GM12873 (cell line): ENCODE measurements around the gene AKAP11.

Experiments
- CTCF ChIP-seq: IDR thresholded peaks from 2 replicates; pipeline ENCODE4 v1.5.1; 2012; ENCODE audit warnings: low read depth, mild to moderate bottlenecking, moderate library complexity, low read length, control low read depth; ENCODE audit not compliant: insufficient read depth; ENCODE audit errors: missing control alignments

The AKAP11 gene

GRCh38 chr13:42322806-42323205 is 50.9 kb downstream of the AKAP11 start:
- no peak for TF ChIP-seq CTCF

- no peak for TF ChIP-seq CTCF
These were observed 52.8 kb downstream of the AKAP11 start for GRCh38 chr13:42324704-42325103.

- TF ChIP-seq CTCF: peak; percentile 9
These were observed 55.8 kb downstream of the AKAP11 start for GRCh38 chr13:42327725-42328124.

GRCh38 chr13:42328672-42329071 is 56.7 kb downstream of the AKAP11 start:
- no peak for TF ChIP-seq CTCF

- TF ChIP-seq CTCF: no peak
These were observed 57.3 kb downstream of the AKAP11 start for GRCh38 chr13:42329239-42329638.

- no peak for TF ChIP-seq CTCF
These were observed 59.1 kb downstream of the AKAP11 start for GRCh38 chr13:42331009-42331408.

- peak; percentile 78 for TF ChIP-seq CTCF
These were observed 61.8 kb downstream of the AKAP11 start for GRCh38 chr13:42333613-42334328.

- no peak for TF ChIP-seq CTCF
These were observed 62.4 kb downstream of the AKAP11 start for GRCh38 chr13:42334329-42334706.
